ENCODE data around the gene MCMBP. TPM values are rescaled to one million over a fixed set of nuclear protein-coding genes. Genes with fewer than 3 reads are reported as not detected.
A peak's percentile ranks its signal among the peaks of the same experiment; 100 is the strongest.
"Not testable (repeated sequence)": the region's sequence is repeated elsewhere in the genome, so short reads cannot be mapped to it uniquely, and the experiment has no call there.

The MCMBP gene
- total RNA-seq, 1 donor: 74.3 TPM

DNA sequence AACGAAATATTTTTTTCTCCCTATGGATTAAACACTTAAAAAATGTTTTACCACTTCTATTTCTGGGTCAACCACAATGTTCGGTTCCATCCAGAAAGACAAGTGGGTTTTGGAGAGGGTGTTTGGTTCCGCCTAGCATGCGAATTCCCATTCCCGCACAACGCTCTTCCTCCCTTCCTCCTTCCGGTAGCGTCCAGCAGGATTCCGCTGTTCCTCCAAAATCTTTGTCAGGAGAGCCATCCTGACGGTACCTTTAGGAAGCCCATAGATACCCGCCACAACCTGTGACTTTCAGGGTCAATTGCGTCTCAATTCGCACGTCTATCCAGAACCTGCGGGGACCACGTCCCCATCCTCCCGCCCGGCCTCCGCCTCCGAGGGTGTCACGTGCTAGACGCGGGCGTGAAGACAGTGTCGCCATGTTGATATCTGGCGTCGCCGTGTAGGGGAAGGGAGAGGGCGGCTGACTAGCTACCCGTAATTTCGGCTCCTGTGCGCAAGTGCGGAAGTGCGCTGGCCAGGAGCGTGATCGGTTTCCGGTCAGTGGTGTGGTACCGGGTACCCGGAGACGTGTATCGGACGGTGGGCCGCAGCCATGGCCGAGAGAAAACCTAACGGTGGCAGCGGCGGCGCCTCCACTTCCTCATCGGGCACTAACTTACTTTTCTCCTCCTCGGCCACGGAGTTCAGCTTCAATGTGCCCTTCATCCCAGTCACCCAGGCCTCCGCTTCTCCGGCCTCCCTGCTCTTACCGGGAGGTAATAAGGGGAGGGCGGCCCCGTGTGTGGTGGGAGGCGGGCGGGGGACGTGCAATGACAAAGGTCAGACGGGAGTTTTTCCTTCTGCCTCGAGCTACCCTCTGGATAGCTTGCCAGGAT, 19.8 kb upstream of the MCMBP start, which contains the start of gene SEC23IP:
SEC23IP (plus strand) TSS at position 543 of the 878 bp plus-strand sequence; CDS start at position 596, 53 bp downstream.
- H3K4me3 ChIP-seq (ENCODE audit: low read depth, low read length): peak within 1 kb of the TSS; percentile 95
- DNase-seq (ENCODE audit: low read depth): peak; percentile 95
- TF ChIP-seq CTCF (IDR thresholded peaks at IDR 0.05; ENCODE audit: insufficient read depth, low read length): peak; percentile 14

DNA sequence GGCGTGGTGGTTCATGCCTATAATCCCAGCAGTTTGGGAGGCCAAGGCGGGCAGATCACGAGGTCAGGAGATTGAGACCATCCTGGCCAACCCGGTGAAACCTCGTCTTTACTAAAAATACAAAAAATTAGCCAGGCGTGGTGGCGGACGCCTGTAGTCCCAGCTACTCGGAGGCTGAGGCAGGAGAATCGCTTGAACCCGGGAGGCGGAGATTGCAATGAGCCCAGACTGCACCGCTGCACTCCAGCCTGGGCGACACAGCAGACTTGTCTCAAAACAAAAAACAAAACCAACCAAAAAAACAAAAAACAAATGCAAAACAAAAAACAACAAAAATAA, 19.2 kb upstream of the MCMBP start:
- DNase-seq (ENCODE audit: low read depth): not testable (repeated sequence)
- peak overlapping the region; percentile 95 for H3K4me3 ChIP-seq (ENCODE audit: low read depth, low read length)

- not testable (repeated sequence) for DNase-seq (ENCODE audit: low read depth)
Observed at GRCh38 chr10:119890307-119890706, 17.7 kb upstream of the MCMBP start.

GRCh38 chr10:119889201-119889600, 16.6 kb upstream of the MCMBP start:
- not testable (repeated sequence) for H3K4me3 ChIP-seq (ENCODE audit: low read depth, low read length); DNase-seq (ENCODE audit: low read depth)

More at GRCh38 chr10:119890307-119890706, 17.7 kb upstream of the MCMBP start:
- H3K4me3 ChIP-seq (ENCODE audit: low read depth, low read length): not testable (repeated sequence)

DNA sequence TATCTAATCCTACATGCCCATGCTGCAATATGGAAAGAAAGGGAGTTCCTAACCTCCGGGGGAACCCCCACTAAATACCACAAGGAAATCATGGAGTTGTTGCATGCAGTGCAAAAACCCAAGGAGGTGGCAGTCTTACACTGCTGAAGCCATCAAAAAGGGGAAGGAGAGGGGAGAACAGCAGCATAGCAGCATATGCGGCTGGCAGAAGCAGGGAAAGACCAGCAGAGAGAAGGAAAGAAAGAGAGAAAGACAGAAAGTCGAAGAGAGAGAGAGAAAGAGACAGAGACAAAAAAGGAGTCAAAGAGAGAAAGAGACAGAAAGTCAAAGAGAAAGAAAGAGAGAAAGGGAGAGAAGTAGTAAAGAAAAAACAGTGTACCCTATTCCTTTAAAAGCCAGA, 16.1 kb upstream of the MCMBP start:
- DNase-seq (ENCODE audit: low read depth); H3K4me3 ChIP-seq (ENCODE audit: low read depth, low read length): not testable (repeated sequence)

- not testable (repeated sequence) for H3K4me3 ChIP-seq (ENCODE audit: low read depth, low read length); DNase-seq (ENCODE audit: low read depth)
Observed at GRCh38 chr10:119886070-119886469, 13.4 kb upstream of the MCMBP start.

- not testable (repeated sequence) for H3K4me3 ChIP-seq (ENCODE audit: low read depth, low read length); DNase-seq (ENCODE audit: low read depth)
Observed at GRCh38 chr10:119883901-119884611, 11.4 kb upstream of the MCMBP start.

GRCh38 chr10:119878524-119878923, 5.9 kb upstream of the MCMBP start:
- H3K4me3 ChIP-seq (ENCODE audit: low read depth, low read length): no peak overlapping the region
- no peak for DNase-seq (ENCODE audit: low read depth)
- TF ChIP-seq CTCF (IDR thresholded peaks at IDR 0.05; ENCODE audit: insufficient read depth, low read length): no peak

DNA sequence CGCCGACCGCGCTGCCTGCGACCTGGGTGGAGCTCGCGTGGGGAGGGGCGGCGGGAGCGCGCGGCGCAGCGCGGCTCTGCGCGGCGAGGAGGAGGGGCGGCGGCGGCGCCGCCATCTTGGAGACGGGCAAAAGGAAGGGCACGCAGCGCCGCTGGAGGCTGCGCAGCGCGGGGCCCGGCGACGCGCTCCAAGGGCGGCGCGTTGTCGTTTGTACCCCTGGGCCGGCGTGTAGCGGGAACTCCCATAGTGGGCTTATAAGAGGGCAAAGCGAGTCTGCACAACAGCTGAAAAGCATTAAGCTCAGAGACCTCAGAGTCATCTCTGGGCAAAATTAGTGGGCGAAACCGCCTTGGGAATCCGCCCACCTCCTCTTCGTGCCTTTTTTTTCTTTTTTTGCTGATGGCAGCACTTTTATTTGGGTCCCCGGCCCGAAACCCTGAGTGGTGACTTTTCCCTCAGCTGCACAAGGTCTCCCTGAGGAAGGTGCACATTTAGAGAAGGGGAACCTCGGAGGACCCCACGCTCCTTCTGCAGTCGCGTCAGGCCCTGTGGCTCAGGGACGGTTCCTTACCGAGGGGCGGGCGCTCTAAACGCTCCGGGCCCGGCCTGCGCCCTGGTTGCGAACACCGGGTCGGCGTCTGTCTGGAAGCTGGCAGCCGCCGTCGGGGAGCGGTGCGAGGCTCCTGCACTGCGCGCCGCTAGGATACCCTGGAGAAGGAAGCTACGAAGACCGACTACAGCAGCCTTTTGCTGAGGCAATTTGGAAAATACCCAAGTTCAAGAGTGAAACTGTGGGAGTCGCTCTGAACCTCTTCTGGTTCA, 428 bp upstream of the MCMBP start:
- DNase-seq (ENCODE audit: low read depth): peak; percentile 76
- H3K4me3 ChIP-seq (ENCODE audit: low read depth, low read length): peak overlapping the region; percentile 77
- TF ChIP-seq CTCF (IDR thresholded peaks at IDR 0.05; ENCODE audit: insufficient read depth, low read length): no peak

All from fibroblast of the aortic adventitia (primary cell).